GM10248 (cell line): ENCODE results near the gene TTC5.
A peak's percentile ranks its signal among the peaks of the same experiment; 100 is the strongest.
"Not testable (repeated sequence)": the region's sequence is repeated elsewhere in the genome, so short reads cannot be mapped to it uniquely, and the experiment has no call there.

Experiments used
- CTCF ChIA-PET: fragments of 300-600 bp; sonication (Branson Sonifier 250); formaldehyde crosslinking; extraction: SDS; loops from one replicate; lab custom pipeline; 2021; ENCODE audit warnings: antibody characterized with exemption; lab: Yijun Ruan, JAX
- POLR2A ChIA-PET: fragments of 350-650 bp; sonication (Branson Sonifier 250); formaldehyde crosslinking; extraction: SDS; loops from one replicate; lab custom pipeline; 2020; ENCODE audit warnings: antibody characterized with exemption; lab: Yijun Ruan, JAX
- DNase-seq: peaks from one replicate; pipeline ENCODE4 v3.0.0; 2012; ENCODE audit errors: extremely low spot score
- CTCF ChIP-seq: IDR thresholded peaks from 2 replicates; pipeline ENCODE4 v1.5.1; 2012; ENCODE audit warnings: mild to moderate bottlenecking, low read depth; ENCODE audit errors: extremely low read depth, missing control alignments, control extremely low read depth

TTC5 gene

GRCh38 chr14:20343862-20344220, 38.1 kb upstream of the TTC5 start:
- DNase-seq, result no peak
- ChIA-PET POLR2A (interaction anchor here (0.5 to 3.1 kb wide), 11 partner anchors 9 to 339 kb away, joined by 3 to 26 read pairs (median 11); partner anchors contain the start of genes APEX1, CCNB1IP1, OSGEP and PIP4P1), CTCF (interaction anchor here (0.7 to 4.5 kb wide), 15 partner anchors 11 to 627 kb away, joined by 3 to 39 read pairs (median 4); partner anchors contain the start of gene CCNB1IP1)
- no peak for TF ChIP-seq CTCF

- peak; percentile 93 for DNase-seq
- ChIA-PET POLR2A (interaction anchor here (0.5 to 3.1 kb wide), 25 partner anchors 9 to 1144 kb away, joined by 3 to 26 read pairs (median 6); partner anchors contain the start of genes APEX1, CCNB1IP1, OSGEP and PIP4P1), CTCF (interaction anchor here (0.7 to 4.5 kb wide), 18 partner anchors 10 to 628 kb away, joined by 3 to 39 read pairs (median 4); partner anchors contain the start of gene CCNB1IP1)
- no peak for TF ChIP-seq CTCF
These were observed 37.5 kb upstream of the TTC5 start, which contains the start of gene PARP2 for GRCh38 chr14:20343092-20343861. Gene PARP2, plus strand, starts transcription at chr14:20343635. Its CDS starts 7 bp downstream, at chr14:20343642.

GRCh38 chr14:20341646-20342045, 35.9 kb upstream of the TTC5 start:
- no peak for DNase-seq
- no peak for TF ChIP-seq CTCF
- ChIA-PET POLR2A (interaction anchor here (0.6 to 3.1 kb wide), 6 partner anchors 9 to 341 kb away, joined by 3 to 26 read pairs (median 13); partner anchors contain the start of genes APEX1, CCNB1IP1, OSGEP and PIP4P1), CTCF (interaction anchor here (0.6 to 5.0 kb wide), 8 partner anchors 9 to 271 kb away, joined by 3 to 45 read pairs (median 4); partner anchors contain the start of gene CCNB1IP1)

GRCh38 chr14:20341032-20341431, 35.3 kb upstream of the TTC5 start:
- POLR2A ChIA-PET, result interaction anchor here (3.1 kb wide), 1 partner anchor 114 kb away, joined by 13 read pairs; the partner anchor contains the start of genes APEX1 and OSGEP
- not testable (repeated sequence) for DNase-seq
- CTCF ChIA-PET, result interaction anchor here (0.6 to 5.0 kb wide), 8 partner anchors 8 to 272 kb away, joined by 3 to 45 read pairs (median 4); partner anchors contain the start of gene CCNB1IP1

- ChIA-PET CTCF (interaction anchor here (1.2 to 3.3 kb wide), 4 partner anchors 9 to 279 kb away, joined by 3 to 19 read pairs (median 4); partner anchors contain the start of gene PARP2), POLR2A (interaction anchor here (0.7 to 2.2 kb wide), 2 partner anchors 9 to 20 kb away, joined by 3 to 21 read pairs; partner anchors contain the start of gene PARP2)
- DNase-seq, result no peak
These were observed 28.3 kb upstream of the TTC5 start for GRCh38 chr14:20334017-20334416.

GRCh38 chr14:20333494-20333841, 27.7 kb upstream of the TTC5 start:
- ChIA-PET POLR2A (interaction anchor here (0.7 to 2.2 kb wide), 2 partner anchors 9 to 21 kb away, joined by 3 to 21 read pairs; partner anchors contain the start of gene PARP2), CTCF (interaction anchor here (1.2 to 3.3 kb wide), 5 partner anchors 10 to 280 kb away, joined by 3 to 19 read pairs (median 5); partner anchors contain the start of gene PARP2)
- TF ChIP-seq CTCF, result no peak
- no peak for DNase-seq

More at GRCh38 chr14:20334017-20334416, 28.3 kb upstream of the TTC5 start:
- no peak for TF ChIP-seq CTCF
